HUDEP-2 (cell line): ENCODE measurements around the gene MAP4K5.
A peak's percentile ranks its signal among the peaks of the same experiment; 100 is the strongest.
"Not testable (repeated sequence)": the region's sequence is repeated elsewhere in the genome, so short reads cannot be mapped to it uniquely, and the experiment has no call there.

Experiments
- DNase-seq, 76 experiments: peaks; one replicate each; lab custom pipeline; 2025; ENCODE audit not compliant: unreplicated experiment in 76 of 76; lab: John Stamatoyannopoulos, UW

Gene MAP4K5

DNA sequence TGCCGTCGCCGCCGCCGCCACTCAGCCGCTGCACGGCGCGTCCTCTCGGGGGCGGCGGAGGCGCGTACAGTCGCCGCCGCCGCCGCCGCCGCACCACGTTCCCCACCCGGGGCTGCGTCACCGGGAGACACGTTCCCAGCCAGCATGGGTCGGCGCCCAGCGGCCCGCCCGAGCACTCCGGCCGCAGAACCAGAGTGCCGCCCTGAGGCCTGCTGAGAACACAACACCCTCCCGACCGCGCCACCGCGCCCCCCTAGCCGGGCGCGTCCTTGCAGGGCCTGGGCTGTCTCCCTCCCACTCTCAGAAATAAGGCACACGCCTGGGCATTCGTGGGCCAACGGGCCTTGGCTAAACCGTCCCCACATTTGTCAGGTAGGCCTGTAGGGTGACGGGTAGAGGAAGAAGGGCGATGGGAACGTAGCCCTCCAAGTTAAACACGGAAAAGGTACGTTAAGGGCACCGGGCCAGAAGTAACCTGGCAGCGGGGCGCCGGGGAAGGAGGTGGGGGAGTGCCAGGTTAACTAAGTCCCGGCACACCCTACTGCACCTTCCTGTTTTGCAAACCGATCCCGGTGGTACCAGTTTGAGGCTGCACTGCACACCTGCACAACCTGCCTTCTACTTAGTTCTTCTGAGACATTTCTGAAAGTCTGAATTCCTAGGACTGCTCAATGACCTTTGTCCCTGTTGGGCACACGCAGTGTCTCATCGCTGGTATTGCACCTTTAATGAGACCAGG lies at the start of gene MAP4K5:
Gene MAP4K5, minus strand, starts transcription at position 68 of the 739 bp plus-strand sequence. CDS start 520 bp downstream, outside the sequence.
- peak in 74 of 76 experiments; percentile 8 to 90 (median 80) for DNase-seq

DNA sequence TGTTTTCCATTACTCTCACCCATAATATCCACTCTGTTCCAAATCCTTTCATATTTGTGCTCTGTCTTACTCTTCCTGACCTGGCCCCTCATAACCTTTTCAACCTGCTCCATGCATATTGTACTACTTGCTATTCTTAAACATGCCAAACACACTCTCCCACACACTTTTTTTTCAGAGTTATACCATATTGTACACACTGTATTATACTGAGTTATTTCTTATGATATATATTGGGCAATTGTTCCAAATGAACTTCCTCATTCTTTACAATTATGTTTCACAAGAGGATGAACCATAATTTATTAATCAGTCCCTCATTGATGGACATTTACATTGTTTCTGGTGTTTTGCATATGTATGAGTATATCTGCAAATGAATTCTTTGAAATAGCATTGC lies 46.1 kb upstream of the MAP4K5 start:
- no peak for DNase-seq

DNA sequence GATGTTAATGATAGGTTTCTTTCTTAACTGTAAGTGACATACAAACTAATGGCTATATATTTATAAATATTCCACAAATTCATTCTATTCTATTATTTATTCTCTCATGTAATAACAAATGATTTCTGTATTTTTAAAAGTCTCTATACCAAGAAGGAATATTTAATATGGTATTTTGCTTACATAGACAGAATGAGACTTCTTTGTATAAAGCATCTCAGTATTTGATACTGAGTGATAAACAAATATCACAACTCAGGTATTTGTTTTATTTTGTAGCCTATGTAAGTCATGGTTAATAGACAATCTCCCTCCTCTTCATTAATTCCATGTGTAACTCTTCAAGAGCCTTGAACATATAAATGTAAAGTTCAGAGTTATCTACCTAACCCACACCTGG lies 45.6 kb upstream of the MAP4K5 start:
- DNase-seq: no peak

DNA sequence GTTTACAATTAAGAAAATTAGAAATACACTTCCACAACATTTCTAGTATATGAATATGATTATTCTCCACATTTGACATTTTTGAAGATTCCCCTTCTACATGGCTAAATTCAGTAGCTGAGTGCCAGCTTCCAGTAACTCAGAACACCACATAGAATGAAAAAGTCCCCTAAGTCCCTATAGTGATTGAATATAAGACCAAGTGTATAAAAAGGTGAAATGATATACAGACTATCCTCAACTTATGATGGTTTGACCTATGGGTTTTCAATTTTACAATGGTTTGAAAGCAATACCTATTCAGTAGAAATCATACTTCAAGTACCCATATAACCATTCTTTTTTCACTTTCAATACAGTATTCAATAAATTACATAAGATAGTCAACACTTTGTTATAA lies 43.4 kb upstream of the MAP4K5 start:
- DNase-seq: no peak

DNA sequence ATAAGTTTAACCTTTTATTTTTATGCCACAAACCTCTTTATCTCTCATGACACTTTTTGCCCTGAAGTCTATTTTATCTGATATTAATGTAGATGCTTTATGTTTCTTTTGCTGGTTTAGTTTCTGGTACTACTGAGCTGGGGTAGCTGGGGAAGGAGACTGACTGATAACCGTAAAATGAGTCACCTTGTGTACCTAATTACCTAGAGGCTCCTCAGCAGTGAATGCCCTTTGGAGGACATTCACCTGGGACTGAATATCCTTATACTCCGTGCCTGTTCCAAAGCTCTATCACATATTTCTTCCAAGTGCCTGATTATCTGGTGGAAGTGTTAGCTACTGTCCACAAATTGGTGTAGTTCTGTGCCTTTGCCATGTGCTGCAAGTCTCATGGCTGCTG lies 41.5 kb upstream of the MAP4K5 start:
- DNase-seq: no peak

DNA sequence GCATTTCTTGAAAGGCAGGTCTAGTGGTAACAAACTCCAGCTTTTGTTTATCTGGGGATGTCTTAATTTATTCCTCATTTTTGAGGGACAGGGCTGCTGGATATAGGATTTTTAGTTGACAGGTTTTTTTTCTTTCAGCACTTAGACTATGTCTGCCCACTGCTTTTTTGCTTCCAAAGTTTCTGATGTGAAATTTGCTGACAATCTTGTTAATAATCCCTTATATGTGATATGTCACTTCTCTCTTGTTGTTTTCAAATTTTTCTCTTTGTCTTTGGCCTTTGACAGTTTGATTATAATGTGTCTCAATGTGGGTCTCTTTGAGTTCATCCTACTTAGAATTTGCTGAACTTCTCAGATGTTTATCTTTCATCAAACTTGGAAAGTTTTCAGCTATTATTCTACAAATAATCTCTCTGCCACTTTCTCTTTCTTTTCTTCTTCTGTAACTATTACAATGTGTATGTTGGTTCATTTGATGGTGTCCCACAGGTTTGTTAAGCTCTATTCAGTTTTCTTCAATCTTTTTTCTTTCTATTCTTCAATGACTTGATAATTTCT lies 37.4 kb upstream of the MAP4K5 start:
- no peak for DNase-seq

DNA sequence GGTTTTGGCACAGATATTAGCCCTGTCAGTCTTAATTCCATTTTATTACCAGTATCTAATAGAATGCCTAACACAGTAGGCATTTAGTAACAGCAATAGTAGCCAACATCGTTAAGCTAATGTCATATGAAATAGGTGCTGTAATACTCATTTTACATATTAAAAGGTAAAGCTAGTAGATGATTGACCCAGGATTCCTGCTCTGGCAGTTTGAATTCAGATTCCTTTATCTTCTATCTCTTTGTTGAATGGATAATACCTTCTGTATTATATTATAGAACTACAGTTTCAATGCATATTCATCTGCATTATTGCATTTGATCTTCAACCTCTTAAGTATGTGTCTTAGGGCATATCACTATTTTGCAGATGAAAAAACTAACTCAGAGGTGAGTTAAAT lies 30.5 kb upstream of the MAP4K5 start:
- no peak for DNase-seq

DNA sequence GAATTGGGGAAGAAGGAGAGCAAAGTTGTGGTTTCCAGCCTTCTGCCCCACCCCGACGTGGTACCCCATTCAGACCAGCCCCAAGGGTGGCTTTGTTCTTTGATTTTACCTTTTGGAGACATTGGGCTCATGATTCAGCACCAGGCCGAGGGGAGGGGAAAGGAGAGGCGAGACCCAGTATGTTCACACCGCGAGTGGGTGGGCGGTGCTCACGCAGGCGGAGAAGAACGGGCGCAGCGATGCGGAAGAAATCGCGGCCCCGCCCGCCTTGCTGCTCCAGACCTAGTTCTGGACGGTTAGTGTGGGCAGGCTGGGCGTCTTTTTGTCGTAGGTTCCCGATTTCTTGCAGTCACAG lies 28.5 kb upstream of the MAP4K5 start:
- DNase-seq: peak in 4 of 76 experiments; percentile 1 to 11 (median 2)

DNA sequence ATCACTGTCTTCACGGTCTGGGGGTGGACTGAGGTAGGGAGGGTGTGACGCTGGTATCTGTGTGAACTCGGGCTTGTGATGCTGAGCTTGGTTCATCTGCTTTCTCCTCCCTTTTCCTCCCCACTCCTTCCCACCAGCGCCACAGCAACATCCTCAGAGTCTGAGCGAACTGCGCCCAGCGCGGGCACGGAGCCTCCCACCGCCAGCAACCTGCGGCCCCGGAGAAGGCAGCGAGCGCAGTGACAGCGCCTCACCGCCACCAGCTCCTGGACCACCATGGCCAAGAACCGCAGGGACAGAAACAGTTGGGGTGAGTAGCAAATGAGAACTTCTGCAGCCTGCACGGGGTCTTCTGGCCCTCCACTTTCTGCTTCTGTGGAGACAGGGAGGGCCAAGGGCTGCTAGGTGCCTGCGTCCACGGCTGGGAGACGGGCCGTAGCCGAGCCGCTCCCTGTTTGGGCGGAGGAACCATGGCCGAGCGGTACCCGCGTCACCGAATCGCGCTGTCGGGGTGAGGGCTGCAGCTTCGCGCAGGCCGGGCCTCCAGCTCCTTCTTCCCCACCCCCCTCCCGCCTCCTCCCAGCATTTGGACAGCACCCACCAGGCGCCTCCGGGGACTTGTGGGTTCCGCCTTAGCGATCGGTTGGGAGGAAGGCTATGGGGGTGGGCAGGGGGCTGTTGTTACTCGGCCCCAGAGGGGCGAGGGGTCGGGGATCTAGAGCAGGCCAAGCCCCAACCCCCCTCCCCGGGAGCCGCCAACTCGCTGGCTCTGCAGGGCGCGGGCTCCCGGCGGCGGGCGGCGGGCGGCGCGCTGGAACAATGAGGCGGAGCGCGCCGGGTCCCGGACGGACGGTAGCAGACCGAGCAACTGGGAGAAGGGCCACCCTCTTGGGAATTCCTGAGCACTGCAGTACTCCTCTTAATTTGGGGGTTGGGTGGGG lies 27.9 kb upstream of the MAP4K5 start, which contains the start of gene ATL1:
Gene ATL1, plus strand, starts transcription at position 156 of the 941 bp plus-strand sequence. Its CDS starts 121 bp downstream, at position 277.
- peak in 25 of 76 experiments; percentile 2 to 43 (median 20) for DNase-seq

DNA sequence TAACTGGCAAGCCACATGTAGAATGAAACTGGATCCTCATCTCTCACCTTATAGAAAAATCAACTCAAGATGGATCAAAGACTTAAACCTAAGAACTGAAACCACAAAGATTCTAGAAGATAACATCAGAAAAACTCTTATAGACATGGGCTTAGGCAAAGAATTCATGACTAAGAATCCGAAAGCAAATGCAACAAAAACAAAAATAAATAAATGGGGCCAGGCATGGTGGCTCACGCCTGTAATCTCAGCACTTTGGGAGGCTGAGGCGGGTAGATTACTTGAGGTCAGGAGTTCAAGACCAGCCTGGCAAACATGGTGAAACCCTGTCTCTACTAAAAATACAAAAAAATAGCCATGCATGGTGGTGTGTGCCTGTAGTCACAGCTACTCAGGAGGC lies 20.4 kb upstream of the MAP4K5 start:
- not testable (repeated sequence) for DNase-seq

DNA sequence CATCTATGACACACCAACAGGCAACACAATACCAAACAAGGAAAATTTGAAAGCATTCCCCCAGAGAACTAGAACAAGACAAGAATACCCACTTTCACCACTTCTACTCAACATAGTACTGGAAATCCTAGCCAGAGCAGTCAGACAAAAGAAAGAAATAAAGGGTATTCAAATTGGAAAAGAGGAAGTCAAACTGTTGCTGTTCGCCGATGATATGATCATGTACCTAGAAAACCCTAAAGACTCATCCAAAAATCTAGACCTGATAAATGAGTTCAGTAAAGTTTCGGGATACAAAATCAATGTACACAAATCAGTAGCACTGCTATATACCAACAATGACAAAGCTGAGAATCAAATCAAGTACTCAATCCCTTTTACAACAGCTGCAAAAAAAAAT lies 19.5 kb upstream of the MAP4K5 start:
- no peak for DNase-seq

DNA sequence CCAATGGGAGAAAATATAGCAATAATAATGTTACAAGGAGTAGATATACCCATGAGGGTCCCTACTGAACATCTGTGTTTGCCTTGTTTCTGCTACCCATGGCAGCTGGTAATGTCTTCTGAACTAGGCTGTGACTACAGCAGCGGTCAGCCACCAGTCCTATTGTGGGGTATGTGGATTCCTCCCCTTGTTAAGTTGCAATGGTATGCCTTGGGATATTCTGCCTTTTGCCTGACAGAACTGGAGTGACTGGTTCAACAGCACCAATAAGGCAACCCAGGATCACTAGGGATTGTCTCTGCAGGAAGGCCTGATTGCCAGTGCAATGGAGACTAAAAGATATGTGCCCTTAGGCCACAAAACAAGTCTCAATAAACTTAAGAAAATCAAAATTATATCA lies 17.9 kb upstream of the MAP4K5 start:
- no peak for DNase-seq

DNA sequence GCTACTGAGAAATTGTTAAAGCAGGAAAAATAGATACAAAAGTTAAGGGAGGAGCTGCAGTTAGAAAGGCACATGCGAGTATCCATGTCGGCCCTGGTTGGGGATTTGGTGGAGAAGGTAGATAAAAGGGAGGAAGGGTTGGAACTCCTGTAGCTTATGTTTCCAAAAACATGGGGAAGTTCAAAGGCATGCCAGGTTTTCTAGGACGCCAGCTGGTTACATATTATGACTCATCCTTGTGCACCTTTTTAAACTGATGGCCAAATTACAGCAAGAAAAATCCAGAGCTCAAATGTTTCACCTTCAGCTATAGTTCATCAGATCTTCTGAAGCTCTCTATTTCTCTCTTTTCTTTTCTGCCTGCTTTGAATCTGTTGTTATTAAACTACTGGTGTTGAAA lies 13.2 kb upstream of the MAP4K5 start:
- DNase-seq: no peak

DNA sequence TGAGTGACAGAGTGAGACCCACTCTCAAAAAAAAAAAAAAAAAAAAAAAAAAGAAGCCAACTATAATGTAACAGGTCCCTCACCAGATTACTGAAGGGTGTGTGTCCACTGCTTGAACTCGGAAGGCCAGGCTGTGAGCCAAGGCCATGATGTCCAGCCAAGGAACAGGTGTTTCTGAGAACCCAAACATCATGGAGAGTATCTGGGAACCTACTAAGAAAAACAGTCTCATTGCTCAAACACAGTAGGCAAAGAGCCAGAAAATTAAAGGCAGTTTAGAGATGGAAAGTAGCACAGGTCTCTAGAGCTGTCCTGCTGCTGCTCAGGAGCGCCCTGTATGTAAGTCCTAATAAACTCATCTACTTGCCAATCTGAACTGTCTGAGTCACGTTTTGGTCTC lies 12.5 kb upstream of the MAP4K5 start:
- no peak for DNase-seq

DNA sequence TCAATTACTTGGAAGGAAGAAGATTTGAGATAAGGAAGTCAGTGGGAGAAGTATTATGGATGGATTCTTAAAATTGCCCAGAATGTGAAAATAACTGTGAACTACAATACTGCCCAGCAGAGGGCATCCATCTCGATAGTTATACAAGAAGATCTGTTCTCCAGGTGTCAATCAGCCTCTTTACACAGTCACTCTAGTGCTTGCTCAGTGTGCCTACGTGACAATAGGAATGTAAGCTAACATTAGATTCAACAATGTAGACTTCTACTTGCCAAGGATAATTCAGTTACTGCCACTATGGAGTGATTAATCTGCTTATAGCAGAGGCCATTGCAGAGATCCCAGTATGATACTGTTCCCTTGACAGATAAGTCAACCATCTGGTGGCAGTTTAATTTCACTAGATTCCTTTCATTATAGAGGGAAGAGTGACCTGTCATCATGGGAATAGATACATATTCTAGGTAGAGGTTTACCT lies 10.6 kb upstream of the MAP4K5 start:
- peak in 20 of 76 experiments; percentile 8 to 48 (median 17) for DNase-seq

DNA sequence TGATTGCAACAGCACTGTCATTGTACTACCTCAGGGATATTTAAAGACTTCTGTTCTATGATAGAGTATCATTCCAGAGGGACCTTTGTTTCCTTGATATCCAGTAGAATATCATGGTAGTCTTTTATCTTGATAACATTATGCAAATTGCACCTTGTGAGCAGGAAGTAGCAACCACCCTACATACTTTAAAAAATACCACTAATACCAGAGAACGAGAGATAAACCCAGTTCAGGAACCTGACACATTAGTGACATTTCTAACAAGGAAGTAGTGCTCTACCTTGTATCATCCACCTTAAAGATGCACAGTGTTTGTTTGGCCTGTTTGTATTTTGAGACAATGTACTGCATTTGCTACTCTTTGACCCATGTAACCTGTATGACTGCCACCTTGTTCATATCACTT lies 8.8 kb upstream of the MAP4K5 start:
- no peak for DNase-seq

DNA sequence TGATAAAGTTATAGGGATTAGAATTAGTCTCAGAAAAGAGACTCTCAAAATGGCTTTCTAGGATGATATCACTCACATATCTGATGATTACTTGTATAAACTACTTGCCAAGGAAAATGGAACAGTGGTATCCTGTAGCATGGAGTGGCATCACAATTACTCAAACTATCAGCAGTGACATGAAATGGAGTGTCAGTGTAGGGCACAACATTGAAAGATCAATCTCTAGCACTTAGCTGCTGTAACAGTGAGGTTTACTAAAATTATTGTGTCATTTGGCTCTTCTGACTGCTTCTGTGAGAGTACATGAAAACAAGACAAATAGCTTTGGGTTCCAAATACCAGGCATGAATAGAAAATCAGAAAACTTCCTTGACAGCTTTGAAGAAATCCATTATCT lies 6.7 kb upstream of the MAP4K5 start:
- DNase-seq: no peak

DNA sequence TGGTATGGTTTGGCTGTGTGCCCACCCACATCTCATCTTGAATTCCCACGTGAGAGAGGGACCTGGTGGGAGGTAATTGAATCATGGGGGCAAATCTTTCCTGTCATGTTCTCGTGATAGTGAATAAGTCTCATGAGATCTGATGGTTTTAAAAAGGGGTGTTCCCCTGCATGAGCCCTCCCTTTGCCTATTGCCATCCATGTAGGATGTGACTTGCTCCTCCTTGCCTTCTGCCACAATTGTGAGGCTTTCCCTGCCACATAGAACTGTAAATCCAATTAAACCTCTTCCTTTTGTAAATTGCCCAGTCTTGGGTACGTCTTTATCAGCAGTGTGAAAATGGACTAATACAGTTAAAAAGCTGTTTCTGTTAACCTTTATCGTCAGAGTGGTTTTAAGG lies 5.7 kb upstream of the MAP4K5 start:
- DNase-seq: not testable (repeated sequence)

DNA sequence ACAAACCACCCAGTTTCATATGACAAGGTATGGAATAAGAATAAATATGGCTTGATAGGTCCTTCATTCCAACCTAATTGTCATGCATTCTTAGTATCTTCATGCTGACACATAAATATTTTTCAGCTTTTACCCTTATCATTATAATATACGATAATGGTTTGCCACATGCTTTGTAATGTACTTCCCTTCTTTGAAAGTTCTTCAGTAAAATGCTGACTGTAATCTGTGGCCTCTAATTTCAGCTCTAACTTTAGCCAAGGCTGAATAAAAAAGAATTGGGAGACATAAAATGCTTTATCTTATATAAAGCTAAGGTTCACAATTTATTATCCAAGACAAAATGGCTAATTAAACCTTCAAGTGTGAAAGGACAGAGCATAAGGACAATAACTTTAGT lies 2.6 kb upstream of the MAP4K5 start:
- DNase-seq: no peak

DNA sequence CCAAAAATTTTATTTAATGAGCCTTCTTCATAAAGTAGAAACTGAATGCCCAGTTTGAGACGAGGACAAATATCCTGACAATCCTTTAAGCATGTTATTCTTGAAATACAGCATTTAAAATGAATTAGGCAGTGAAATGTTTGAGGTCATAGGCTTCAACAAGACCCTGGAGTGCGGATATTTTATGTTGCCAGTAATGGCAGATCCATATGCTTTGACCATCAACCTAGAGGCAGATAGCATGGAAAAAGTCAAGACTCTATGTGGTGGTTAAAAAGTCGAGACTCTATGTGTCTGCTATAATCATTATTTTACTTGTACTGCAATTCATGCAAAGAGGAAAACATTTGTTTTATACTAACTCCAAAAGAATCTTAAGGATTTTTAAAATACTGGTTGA lies 2.0 kb upstream of the MAP4K5 start:
- no peak for DNase-seq

DNA sequence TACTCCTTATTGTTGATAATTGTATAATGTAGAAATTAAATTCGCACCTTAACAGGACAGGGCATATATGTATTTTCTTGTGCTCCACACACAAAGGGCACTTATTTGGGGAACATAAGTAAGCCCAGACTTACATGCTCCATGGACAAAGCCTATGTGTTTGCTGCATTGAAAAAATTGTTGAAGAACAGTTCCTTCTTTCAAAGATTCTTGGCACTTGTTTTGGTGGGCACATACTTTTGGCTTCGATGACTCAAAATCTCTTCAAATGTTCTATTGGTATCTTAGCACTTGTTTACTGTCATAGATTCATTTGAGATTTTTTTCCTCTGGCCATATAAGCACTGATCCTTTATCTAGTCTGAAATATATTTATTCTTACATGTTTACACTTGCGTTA lies 1.4 kb upstream of the MAP4K5 start:
- DNase-seq: no peak
